ENCODE measurements around the gene GLIPR1L1. TPM values are rescaled to one million over a fixed set of nuclear protein-coding genes. Genes with fewer than 3 reads are reported as not detected.

GLIPR1L1 gene
- total and polyA plus RNA-seq, 2 of the 4 experiments (the other 2 are of a cell fraction), result not detected

GRCh38 chr12:75390899-75391538 lies 56.5 kb downstream of the GLIPR1L1 start, which contains the start of gene GLIPR1L2 (continued):
- TF ChIP-seq USF2 (IDR thresholded peaks at IDR 0.05; ENCODE audit: low read depth, low read length), result peak; percentile 32; the same call in 1 of the 2 replicates
- TF ChIP-seq POLR2A (IDR thresholded peaks at IDR 0.05; ENCODE audit: low read depth, low read length), result no peak

- in situ Hi-C loops (cut with MboI; ENCODE audit: low sequenced_read_pairs), result no loop called here
Measured at GRCh38 chr12:75404231-75404630, 69.8 kb downstream of the GLIPR1L1 start.

More at GRCh38 chr12:75404231-75404630, 69.8 kb downstream of the GLIPR1L1 start:
- no peaks in the 10 kb centered on the region for H3K4me1 ChIP-seq (ENCODE audit: control insufficient read depth, insufficient read depth, low read length)
- no TSS peak for BruUV-seq (replicated peaks)
- no peaks in the 10 kb centered on the region for H3K79me1 ChIP-seq (ENCODE audit: low read depth in 1 of 2, low read length in 2 of 2)
- no peak overlapping the region for H3K27ac ChIP-seq (ENCODE audit: insufficient read depth, low read length)
- intact Hi-C loops (cut with micrococcal nuclease) (no loop called here), dilution Hi-C loops (cut with HindIII; ENCODE audit: low sequenced_read_pairs, unreplicated experiment) (no loop called here)
- H3K9me1 ChIP-seq (ENCODE audit: insufficient read depth, low read length), result no peaks in the 10 kb centered on the region
- H2AK9ac ChIP-seq (replicated peaks; ENCODE audit: low read depth, low read length, poor library complexity), result no peak overlapping the region
- no peak overlapping the region for H2BK5ac ChIP-seq (ENCODE audit: low read depth, low read length, poor library complexity, severe bottlenecking)
- H3K14ac ChIP-seq (replicated peaks; ENCODE audit: low read depth, low read length), result no peak overlapping the region
- WGBS, 2 experiments (ENCODE audit: extremely low coverage in 2 of 2, insufficient read length in 1 of 2), result no CpG with 5 or more reads among the region's 1 CpG
- no peaks in the 10 kb centered on the region for H4K20me1 ChIP-seq (ENCODE audit: insufficient read depth, low read length)
- no peak overlapping the region for H3K4ac ChIP-seq (ENCODE audit: low read depth, low read length)
- no peak overlapping the region for H2BK15ac ChIP-seq (ENCODE audit: low read depth, low read length)
- no peak overlapping the region for H3K56ac ChIP-seq (ENCODE audit: extremely low read depth, insufficient read depth, low read length)
- H3K23ac ChIP-seq (ENCODE audit: low read depth, low read length), result no peak overlapping the region
- ChIA-PET POLR2A (ENCODE audit: unreplicated experiment) (no interaction called here), CTCF (interaction anchor here (0.6 to 1.1 kb wide), 3 partner anchors 13 to 541 kb away, joined by 3 to 5 read pairs (median 3); partner anchors contain the start of gene GLIPR1L2)
- H3K27me3 ChIP-seq (ENCODE audit: control insufficient read depth, insufficient read depth, low read length), result no peaks in the 10 kb centered on the region
- no peak overlapping the region for H2BK20ac ChIP-seq (ENCODE audit: low read depth, low read length)
- no peak overlapping the region for H3K18ac ChIP-seq (ENCODE audit: low read depth, low read length)
- no peaks in the 10 kb centered on the region for H3K36me3 ChIP-seq (ENCODE audit: control insufficient read depth, insufficient read depth, low read length)
- H4K5ac ChIP-seq (ENCODE audit: low read depth, low read length), result no peak overlapping the region
- TF ChIP-seq CHD1 (IDR thresholded peaks at IDR 0.05; ENCODE audit: low read depth, low read length) (no peak), SMC3 (IDR thresholded peaks at IDR 0.05; ENCODE audit: low read depth, low read length) (no peak), FOS (IDR thresholded peaks at IDR 0.05; ENCODE audit: low read depth, low read length) (no peak), MXI1 (IDR thresholded peaks at IDR 0.05; ENCODE audit: borderline replicate concordance, low read depth, low read length) (no peak)
- H2BK120ac ChIP-seq (ENCODE audit: low read depth, low read length), result no peak overlapping the region
- no peak for ATAC-seq (ENCODE audit: low read depth)
- no peak overlapping the region for H3K4me2 ChIP-seq (ENCODE audit: low read depth, low read length)
- no peak overlapping the region for H4K8ac ChIP-seq (ENCODE audit: low read depth in 2 of 2, low read length in 2 of 2)
- H2AFZ ChIP-seq (replicated peaks; ENCODE audit: low read length, poor library complexity), result no peak overlapping the region
- no peak for DNase-seq
- no peak overlapping the region for H3K4me3 ChIP-seq (ENCODE audit: insufficient read depth, low read depth, low read length)
- H4K91ac ChIP-seq (ENCODE audit: insufficient read depth, low read depth, low read length), result no peak overlapping the region
- no peak overlapping the region for H2AK5ac ChIP-seq (ENCODE audit: low read depth, low read length)
- H3K9me3 ChIP-seq (ENCODE audit: control insufficient read depth, insufficient read depth, low read length), result no peaks in the 10 kb centered on the region
- H3K9ac ChIP-seq (ENCODE audit: low read depth, low read length), result no peak overlapping the region
